Neural cell (in vitro differentiated cells): ENCODE data around the gene NPR2. TPM values are rescaled to one million over a fixed set of nuclear protein-coding genes. Genes with fewer than 3 reads are reported as not detected.

ENCODE experiments used
- H2AFZ ChIP-seq: fragments of 200-600, 300-800 bp; sonication (generic), shearing (Covaris generic); 2 replicates; pipeline ENCODE4 v1.6.0; 2014; ENCODE audit warnings: low read depth, mild to moderate bottlenecking, antibody characterized with exemption, low read length, moderate library complexity
- H3F3A ChIP-seq: fragments of 200-600 bp; shearing (Covaris generic); 2 replicates; pipeline ENCODE4 v1.6.1; 2016; ENCODE audit warnings: mild to moderate bottlenecking, moderate library complexity, mixed read lengths, antibody characterized with exemption, low read length; ENCODE audit not compliant: insufficient read depth, poor library complexity, severe bottlenecking
- H3K27ac ChIP-seq: fragments of 200-600, 300-800 bp; sonication (generic), shearing (Covaris generic); 2 replicates; pipeline ENCODE4 v1.5.1; 2014; ENCODE audit warnings: mild to moderate bottlenecking, low read length, moderate library complexity
- H3K27me3 ChIP-seq: fragments of 300-800, 200-600 bp; sonication (generic), shearing (Covaris generic); 2 replicates; pipeline ENCODE4 v1.6.0; 2014; ENCODE audit warnings: mild to moderate bottlenecking, low read depth, low read length, moderate library complexity; ENCODE audit not compliant: insufficient read depth
- H3K36me3 ChIP-seq: fragments of 300-800, 200-600 bp; sonication (generic), shearing (Covaris generic); 2 replicates; pipeline ENCODE4 v1.5.1; 2014; ENCODE audit warnings: mild to moderate bottlenecking, antibody characterized with exemption, low read length, moderate library complexity; ENCODE audit not compliant: insufficient read depth
- H3K4me2 ChIP-seq: fragments of 300-800, 200-600 bp; sonication (generic), shearing (Covaris generic); 2 replicates; pipeline ENCODE4 v1.6.0; 2014; ENCODE audit warnings: mild to moderate bottlenecking, low read length
- H3K4me3 ChIP-seq: fragments of 300-800, 200-600 bp; sonication (generic), shearing (Covaris generic); 2 replicates; pipeline ENCODE4 v1.5.1; 2014; ENCODE audit warnings: mild to moderate bottlenecking, low read length, moderate library complexity
- H3K79me2 ChIP-seq: fragments of 200-600 bp; shearing (Covaris generic); replicated peaks from 2 replicates; pipeline ENCODE4 v1.6.0; 2014; ENCODE audit warnings: mild to moderate bottlenecking, low read length, moderate library complexity; ENCODE audit not compliant: insufficient read depth
- H3K9ac ChIP-seq: fragments of 300-800, 200-600 bp; sonication (generic), shearing (Covaris generic); 2 replicates; pipeline ENCODE4 v1.6.1; 2016; ENCODE audit warnings: mild to moderate bottlenecking, low read length, mixed read lengths
- H3K9me2 ChIP-seq: fragments of 200-600 bp; shearing (Covaris generic); 2 replicates; pipeline ENCODE4 v1.6.1; 2016; ENCODE audit warnings: mild to moderate bottlenecking, low read length, mixed read lengths; ENCODE audit not compliant: insufficient read depth
- H3K9me3 ChIP-seq: fragments of 200-600, 300-800 bp; sonication (generic), shearing (Covaris generic); 2 replicates; pipeline ENCODE4 v1.6.1; 2016; ENCODE audit warnings: mild to moderate bottlenecking, mixed run types, low read length, moderate library complexity, mixed read lengths
- H4K20me1 ChIP-seq: fragments of 200-600 bp; shearing (Covaris generic); 2 replicates; pipeline ENCODE4 v1.6.1; 2016; ENCODE audit warnings: mild to moderate bottlenecking, mixed run types; ENCODE audit not compliant: insufficient read depth
- CTCF ChIP-seq: fragments of 450-650 bp; IDR thresholded peaks from 2 replicates; pipeline ENCODE4 v1.5.1; 2014; ENCODE audit warnings: antibody characterized with exemption, mild to moderate bottlenecking, moderate library complexity; ENCODE audit not compliant: poor library complexity, severe bottlenecking
- EP300 ChIP-seq: fragments of 450-650 bp; conservative IDR thresholded peaks from 2 replicates; pipeline ENCODE4 v1.6.1; 2014; ENCODE audit warnings: antibody characterized with exemption, mild to moderate bottlenecking, moderate library complexity; ENCODE audit not compliant: poor library complexity, severe bottlenecking
- EZH2 ChIP-seq: fragments of 200-600, 300-800 bp; shearing (Covaris generic), sonication (generic); IDR thresholded peaks from 2 replicates; pipeline ENCODE4 v1.6.1; 2014; ENCODE audit warnings: antibody characterized with exemption, low read length, borderline replicate concordance, mild to moderate bottlenecking; ENCODE audit not compliant: insufficient read depth, poor library complexity, severe bottlenecking
- MXI1 ChIP-seq: fragments of 450-650 bp; conservative IDR thresholded peaks from 2 replicates; pipeline ENCODE4 v1.6.1; 2014; ENCODE audit warnings: antibody characterized with exemption, mild to moderate bottlenecking; ENCODE audit not compliant: poor library complexity, severe bottlenecking
- POLR2AphosphoS5 ChIP-seq: IDR thresholded peaks from 2 replicates; pipeline ENCODE4 v1.6.1; 2012
- RAD21 ChIP-seq: fragments of 450-650 bp; conservative IDR thresholded peaks from 2 replicates; pipeline ENCODE4 v1.6.1; 2014; ENCODE audit warnings: antibody characterized with exemption, mild to moderate bottlenecking, moderate library complexity
- REST ChIP-seq: IDR thresholded peaks from 2 replicates; pipeline ENCODE4 v1.6.1; 2012; ENCODE audit warnings: borderline replicate concordance
- SMC3 ChIP-seq: fragments of 450-650 bp; conservative IDR thresholded peaks from 2 replicates; pipeline ENCODE4 v1.6.1; 2014; ENCODE audit warnings: antibody characterized with exemption, mild to moderate bottlenecking, moderate library complexity; ENCODE audit not compliant: poor library complexity
- TAF1 ChIP-seq: IDR thresholded peaks from 2 replicates; pipeline ENCODE4 v1.6.1; 2012; ENCODE audit warnings: low read depth
- polyA plus RNA-seq: library from polyadenylated mRNA; depleted of rRNA; stranded (reverse); fragments of >200 nt; gene quantifications from 2 replicates; pipeline ENCODE4 v1.2.3, GENCODE V29; 2014

The NPR2 gene
- polyA plus RNA-seq, 1 donor from 2014 or later: 9.6 TPM

GRCh38 chr9:35811381-35812024 is 20.1 kb downstream of the NPR2 start:
- H3K9me3 ChIP-seq: no peaks in the 10 kb centered on the region
- peak overlapping the region; percentile 78 for H2AFZ ChIP-seq
- H3K79me2 ChIP-seq: peaks cover 1% of the 10 kb centered on the region
- H4K20me1 ChIP-seq: no peaks in the 10 kb centered on the region
- H3K27me3 ChIP-seq: no peaks in the 10 kb centered on the region
- H3K27ac ChIP-seq: peak overlapping the region; percentile 40
- H3K4me3 ChIP-seq: peak overlapping the region; percentile 68
- peak overlapping the region; percentile 54 for H3K9ac ChIP-seq
- H3K36me3 ChIP-seq: no peaks in the 10 kb centered on the region
- H3K4me2 ChIP-seq: peak overlapping the region; percentile 83
- H3K9me2 ChIP-seq: no peaks in the 10 kb centered on the region
- H3F3A ChIP-seq: peaks cover 5% of the 10 kb centered on the region
- TF ChIP-seq TAF1 (no peak), EZH2 (no peak), MXI1 (no peak), RAD21 (no peak), EP300 (no peak), SMC3 (no peak), CTCF (no peak), REST (no peak)

GRCh38 chr9:35812025-35812602 is 20.7 kb downstream of the NPR2 start, which contains the start of gene SPAG8:
SPAG8 (minus strand) TSS chr9:35812262; CDS start chr9:35812147, 115 bp downstream.
- H3K79me2 ChIP-seq: peaks cover 4% of the 10 kb centered on the region
- peak within 1 kb of the TSS; percentile 54 for H3K9ac ChIP-seq
- peak within 1 kb of the TSS; percentile 63 for H3K27ac ChIP-seq
- no peaks in the 10 kb centered on the region for H3K36me3 ChIP-seq
- H2AFZ ChIP-seq: peak within 1 kb of the TSS; percentile 78
- H3F3A ChIP-seq: peaks cover 5% of the 10 kb centered on the region
- H4K20me1 ChIP-seq: no peaks in the 10 kb centered on the region
- peak within 1 kb of the TSS; percentile 68 for H3K4me3 ChIP-seq
- no peaks in the 10 kb centered on the region for H3K27me3 ChIP-seq
- H3K9me2 ChIP-seq: no peaks in the 10 kb centered on the region
- no peaks in the 10 kb centered on the region for H3K9me3 ChIP-seq
- no peak for TF ChIP-seq EZH2
- TF ChIP-seq RAD21: no peak
- peak; percentile 28 for TF ChIP-seq EP300
- TF ChIP-seq TAF1: peak; percentile 50
- TF ChIP-seq MXI1: peak; percentile 81
- peak; percentile 50 for TF ChIP-seq REST
- peak; percentile 35 for TF ChIP-seq SMC3
- no peak for TF ChIP-seq CTCF
- TF ChIP-seq POLR2AphosphoS5: peak; percentile 65
- H3K4me2 ChIP-seq: peak within 1 kb of the TSS; percentile 83
